Gastrocnemius medialis (tissue), 4 donors: ENCODE results near the gene LRRC51. TPM values are rescaled to one million over a fixed set of nuclear protein-coding genes. Genes with fewer than 3 reads are reported as not detected.

ENCODE experiments used
- ATAC-seq, 2 donors: fragments of 150-250 bp; one replicate each; pipeline ENCODE4 v1.9.1; 2016
- DNase-seq, 2 donors: peaks; one replicate each; pipeline ENCODE4 v3.0.0-alpha.2; 2019
- H3K27ac ChIP-seq, 4 donors: fragments of 200-600 bp; sonication (generic); 1 replicate in 1 of 4; 2 replicates in 3 of 4; pipeline ENCODE4 v1.5.1; 2016 to 2018; ENCODE audit warnings: mild to moderate bottlenecking in 2 of 4, moderate library complexity in 1 of 4
- H3K27me3 ChIP-seq, 3 donors: fragments of 200-600 bp; sonication (generic) in 2 of 3; 1 replicate in 1 of 3; 2 replicates in 2 of 3; pipeline versions ENCODE4 v1.5.1 to v1.6.0; 2016 to 2019; ENCODE audit warnings: mild to moderate bottlenecking in 1 of 3, moderate library complexity in 1 of 3
- H3K36me3 ChIP-seq, 2 donors: fragments of 200-600 bp; sonication (generic) in 1 of 2; one replicate each; pipeline ENCODE4 v1.5.1; 2017 to 2018
- H3K4me1 ChIP-seq, 2 donors: fragments of 200-600 bp; sonication (generic) in 1 of 2; one replicate each; pipeline ENCODE4 v1.5.1; 2016 to 2017; ENCODE audit warnings: mild to moderate bottlenecking in 2 of 2
- H3K4me3 ChIP-seq, 4 donors: fragments of 200-600 bp; sonication (generic) in 3 of 4; 1 replicate in 1 of 4; 2 replicates in 3 of 4; pipeline ENCODE4 v1.5.1; 2016 to 2019; ENCODE audit warnings: mild to moderate bottlenecking in 2 of 4
- H3K9me3 ChIP-seq, 3 donors: fragments of 200-600 bp; sonication (generic) in 2 of 3; 1 replicate in 1 of 3; 2 replicates in 2 of 3; pipeline ENCODE4 v1.5.1; 2016 to 2019
- CTCF ChIP-seq, 5 experiments: fragments of 450-650 bp in 3 of 5; fragments of 200-600 bp in 2 of 5; sonication (generic) in 2 of 5; IDR thresholded peaks in 4 of 5; conservative IDR thresholded peaks in 1 of 5; 1 replicate in 4 of 5; 2 replicates in 1 of 5; pipeline ENCODE4 v1.5.1; 2016 to 2019; ENCODE audit warnings: antibody characterized with exemption in 5 of 5, mild to moderate bottlenecking in 3 of 5, moderate library complexity in 3 of 5
- POLR2A ChIP-seq, 2 donors: fragments of 450-650 bp; IDR thresholded peaks; one replicate each; pipeline ENCODE4 v1.6.1; 2017; ENCODE audit warnings: antibody characterized with exemption in 2 of 2, mild to moderate bottlenecking in 2 of 2, moderate library complexity in 2 of 2
- in situ Hi-C, 4 donors: fragments of 200-750 bp; cut with MboI; loops; one replicate each; pipeline versions ENCODE4 v1.15.0 to v1.8.0; 2017; ENCODE audit warnings: low sequenced_read_pairs in 4 of 4
- intact Hi-C: fragments of 100-400 bp; cut with DNase I; formaldehyde crosslinking; loops from one replicate; pipeline ENCODE4 v1.15.1; 2023; ENCODE audit warnings: low total_unique reads
- total RNA-seq, 4 donors: library from RNA; depleted of rRNA; stranded (reverse); fragments of >200 nt; gene quantifications; one replicate each; pipeline versions ENCODE4 v1.1.0 to v1.2.3, GENCODE V29; 2016

LRRC51 gene
- total RNA-seq, 4 donors from 2014 or later: 3.6 to 9.5 (median 5.3) TPM

DNA sequence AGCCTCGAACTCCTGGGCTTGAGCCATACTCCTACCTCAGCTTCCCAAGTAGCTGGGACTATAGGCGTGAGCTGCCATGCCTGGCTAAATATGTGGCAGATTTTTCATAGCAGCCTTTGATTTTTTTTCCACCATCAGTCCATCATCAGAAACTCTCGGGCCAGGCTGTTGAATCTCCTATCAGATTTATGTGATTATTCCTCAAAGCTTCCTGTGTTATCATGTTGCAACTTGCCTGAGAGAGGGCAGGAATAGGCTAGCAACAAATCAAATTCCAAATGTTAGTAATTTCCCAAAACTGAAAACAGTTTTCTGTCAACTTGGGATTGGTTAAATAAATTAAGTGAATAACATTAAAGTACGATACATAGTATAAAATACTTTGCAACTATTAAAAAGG, 3.4 kb downstream of the LRRC51 start:
- Histone ChIP-seq H3K27ac (no peak overlapping the region), H3K4me3 (no peak overlapping the region), H3K36me3 (no peaks in the 10 kb centered on the region), H3K9me3 (no peaks in the 10 kb centered on the region), H3K4me1 (peaks cover 11 to 14% of the 10 kb centered on the region in 2 donors), H3K27me3 (no peaks in the 10 kb centered on the region)
- intact Hi-C loops (no loop called here), in situ Hi-C loops (no loop called here)
- DNase-seq: no peak
- no peak for ATAC-seq
- no peak for TF ChIP-seq CTCF (IDR thresholded peaks at IDR 0.05 in 4 of 5, conservative IDR thresholded peaks at IDR 0.05 in 1 of 5)
- no peak for TF ChIP-seq POLR2A (IDR thresholded peaks at IDR 0.05)

DNA sequence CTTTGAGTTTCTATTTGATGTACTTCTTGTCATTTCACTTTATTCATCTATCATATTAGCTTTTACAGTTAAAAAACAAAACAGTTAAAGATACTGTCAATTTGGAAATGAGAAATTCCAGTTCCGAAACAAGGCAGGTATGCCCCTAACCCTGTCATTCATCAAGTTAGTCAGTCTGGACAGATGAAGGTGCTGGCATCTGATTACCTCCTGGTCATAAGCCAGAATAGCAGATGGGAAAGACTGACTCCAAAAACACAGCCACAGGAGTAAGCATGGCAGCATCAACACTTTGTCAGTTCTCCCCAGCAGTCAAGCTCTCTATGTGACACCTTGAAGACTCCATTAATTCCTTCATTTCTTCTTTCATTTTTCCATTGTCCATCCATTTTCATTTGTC, 4.3 kb downstream of the LRRC51 start:
- Histone ChIP-seq H3K4me3 (no peak overlapping the region), H3K27me3 (no peaks in the 10 kb centered on the region), H3K36me3 (no peaks in the 10 kb centered on the region), H3K27ac (no peak overlapping the region), H3K4me1 (peaks cover 7% of the 10 kb centered on the region in 2 donors), H3K9me3 (no peaks in the 10 kb centered on the region)
- in situ Hi-C loops: no loop called here
- ATAC-seq (no peak), DNase-seq (no peak)
- no peak for TF ChIP-seq POLR2A (IDR thresholded peaks at IDR 0.05)
- intact Hi-C loops: no loop called here

DNA sequence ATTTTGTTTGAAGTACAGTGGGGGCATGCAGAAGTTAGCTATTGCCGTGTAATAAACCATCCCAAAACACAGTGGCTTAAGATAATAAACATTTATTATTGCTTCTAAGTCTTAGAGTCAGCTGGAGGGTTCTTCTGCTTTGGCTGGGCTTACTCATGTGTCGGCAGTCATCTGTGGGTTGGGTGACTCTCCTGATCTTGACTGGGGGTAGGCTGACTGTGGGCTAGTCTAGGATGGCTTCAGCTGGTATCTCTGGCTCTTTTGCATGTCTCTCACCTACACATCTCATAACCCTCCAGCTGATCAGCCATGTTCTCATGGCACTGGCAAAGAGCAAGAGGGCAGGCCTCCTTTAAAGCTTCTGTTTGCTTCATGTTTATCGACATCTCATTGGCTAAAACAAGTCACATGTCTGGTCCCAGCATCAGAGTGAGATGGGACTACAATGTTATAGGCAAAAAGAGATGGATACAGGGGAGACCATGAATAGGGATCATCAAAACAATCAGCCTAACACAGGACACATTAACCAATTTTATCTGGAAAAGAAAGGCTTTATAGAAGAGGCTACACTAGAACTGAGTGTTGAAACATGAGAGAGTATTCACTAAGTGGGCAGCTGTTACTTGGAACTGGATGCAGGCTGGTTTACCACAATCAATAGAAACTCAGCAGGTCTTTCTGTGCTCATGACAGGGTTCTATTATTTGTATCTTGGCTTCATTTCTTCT, 5.1 kb downstream of the LRRC51 start:
- no peak overlapping the region for H3K4me3 ChIP-seq
- TF ChIP-seq POLR2A (IDR thresholded peaks at IDR 0.05) (no peak), CTCF (IDR thresholded peaks at IDR 0.05 in 4 of 5, conservative IDR thresholded peaks at IDR 0.05 in 1 of 5) (no peak)
- H3K36me3 ChIP-seq: no peaks in the 10 kb centered on the region
- in situ Hi-C loops: no loop called here
- no peak for DNase-seq
- H3K9me3 ChIP-seq: no peaks in the 10 kb centered on the region
- no peak for ATAC-seq
- H3K27me3 ChIP-seq: no peaks in the 10 kb centered on the region
- H3K27ac ChIP-seq: no peak overlapping the region
- intact Hi-C loops: no loop called here
- peaks cover 7% of the 10 kb centered on the region in 2 donors for H3K4me1 ChIP-seq

DNA sequence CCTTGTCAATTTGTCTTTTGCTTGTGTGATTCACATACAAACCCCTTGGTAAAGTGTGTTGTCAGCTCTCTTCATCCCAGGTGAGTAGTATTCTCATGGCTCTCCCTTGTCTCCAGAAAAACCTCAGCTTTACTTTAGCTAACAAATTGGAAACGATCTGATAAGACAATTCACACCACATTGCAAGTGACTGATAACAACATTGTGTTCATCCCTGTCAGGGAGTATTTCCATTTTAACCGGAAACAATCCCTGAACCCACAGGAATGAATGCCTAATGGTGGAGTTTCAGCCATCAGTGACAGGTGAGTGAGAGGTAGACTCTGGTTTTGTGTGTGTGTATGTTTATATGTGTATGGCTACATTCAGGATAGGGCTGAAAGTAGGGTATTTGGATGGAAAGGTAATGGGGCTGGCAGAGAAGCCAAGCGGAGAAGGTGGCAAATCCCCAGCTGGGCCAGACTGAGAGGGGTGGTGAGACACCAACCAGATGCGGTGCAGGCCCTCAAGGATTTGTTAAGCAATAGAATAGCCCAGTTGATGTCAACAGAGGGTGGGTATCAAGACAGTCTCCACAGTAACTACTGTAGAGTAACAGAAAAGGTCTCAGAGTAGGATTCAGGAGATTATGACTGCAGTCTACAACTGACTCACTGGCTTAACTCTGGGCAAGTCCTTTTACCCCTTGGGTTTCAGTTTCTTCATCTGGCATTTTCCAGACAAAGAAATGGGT, 7.6 kb downstream of the LRRC51 start:
- Histone ChIP-seq H3K27ac (no peak overlapping the region), H3K9me3 (no peaks in the 10 kb centered on the region), H3K4me3 (no peak overlapping the region), H3K36me3 (no peaks in the 10 kb centered on the region), H3K27me3 (no peaks in the 10 kb centered on the region), H3K4me1 (peaks cover 4 to 10% of the 10 kb centered on the region in 2 donors)
- intact Hi-C loops (no loop called here), in situ Hi-C loops (no loop called here)
- ATAC-seq (no peak), DNase-seq (no peak)
- TF ChIP-seq POLR2A (IDR thresholded peaks at IDR 0.05) (no peak), CTCF (IDR thresholded peaks at IDR 0.05 in 4 of 5, conservative IDR thresholded peaks at IDR 0.05 in 1 of 5) (no peak)

- TF ChIP-seq POLR2A (IDR thresholded peaks at IDR 0.05) (no peak), CTCF (IDR thresholded peaks at IDR 0.05 in 4 of 5, conservative IDR thresholded peaks at IDR 0.05 in 1 of 5) (peak; percentile 84 to 91 (median 88))
- no peaks in the 10 kb centered on the region for H3K9me3 ChIP-seq
- no peak overlapping the region for H3K4me3 ChIP-seq
- peaks cover 4 to 10% of the 10 kb centered on the region in 2 donors for H3K4me1 ChIP-seq
- ATAC-seq (peak; percentile 84 to 93), DNase-seq (peak; percentile 52 to 67)
- intact Hi-C loops: loop anchor here (1.0 kb wide), 2 partner anchors 66 to 114 kb away; no protein-coding TSS in a partner anchor
- H3K27me3 ChIP-seq: no peaks in the 10 kb centered on the region
- in situ Hi-C loops: loop anchor here (5.0 to 10.0 kb wide), 3 partner anchors 64 to 69 kb away; no protein-coding TSS in a partner anchor
- peak overlapping the region in 2 of 4 donors; percentile 12 to 18 for H3K27ac ChIP-seq
- H3K36me3 ChIP-seq: peaks cover 0 to 13% of the 10 kb centered on the region in 2 donors
Measured at GRCh38 chr11:72091292-72091691, 10.6 kb downstream of the LRRC51 start.
